ENCODE data around the gene PPFIA2.
A peak's percentile ranks its signal among the peaks of the same experiment; 100 is the strongest.

Gene PPFIA2

DNA sequence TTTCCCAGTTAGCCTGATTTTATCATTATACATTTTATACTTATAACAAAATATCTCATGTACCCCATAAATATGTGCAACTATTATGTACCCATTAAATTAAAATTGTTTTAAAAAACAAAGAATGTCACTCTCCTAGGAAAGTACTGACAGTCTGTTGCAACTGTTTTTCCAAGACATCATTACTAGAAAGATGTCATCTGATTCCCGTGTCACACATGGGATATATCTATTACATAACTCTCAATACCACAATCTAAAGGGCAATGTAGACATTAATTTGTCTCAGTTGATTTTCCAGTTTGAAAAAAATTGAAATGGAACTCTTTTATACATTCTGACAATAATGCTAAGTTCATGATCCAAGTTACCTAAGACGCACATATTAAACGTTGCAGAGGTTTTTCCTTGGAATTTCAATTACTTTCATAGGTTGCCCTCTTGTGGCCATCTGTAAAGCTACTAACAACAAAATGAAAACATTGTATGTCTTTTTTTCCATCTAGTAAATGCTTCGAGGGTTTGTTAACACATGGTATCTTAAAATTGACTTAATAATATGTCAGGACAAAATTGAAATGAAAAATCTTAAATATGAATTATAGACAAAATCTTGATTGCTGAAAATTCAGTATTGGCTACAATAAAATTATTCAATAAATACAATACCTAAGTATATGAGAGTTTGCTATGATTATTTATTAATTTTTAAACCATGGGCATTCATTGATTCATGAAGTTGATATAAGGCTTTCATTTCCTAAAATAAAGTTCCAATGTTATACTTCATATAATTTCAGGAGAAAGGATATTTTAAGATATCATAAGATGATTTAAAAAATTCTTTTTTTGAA, 131.6 kb downstream of the PPFIA2 start:
- H3K4me3 ChIP-seq (ENCODE audit: low read depth, low read length), result no peak overlapping the region
- DNase-seq (ENCODE audit: low read depth), result peak; percentile 79
- TF ChIP-seq, protein P1, sequence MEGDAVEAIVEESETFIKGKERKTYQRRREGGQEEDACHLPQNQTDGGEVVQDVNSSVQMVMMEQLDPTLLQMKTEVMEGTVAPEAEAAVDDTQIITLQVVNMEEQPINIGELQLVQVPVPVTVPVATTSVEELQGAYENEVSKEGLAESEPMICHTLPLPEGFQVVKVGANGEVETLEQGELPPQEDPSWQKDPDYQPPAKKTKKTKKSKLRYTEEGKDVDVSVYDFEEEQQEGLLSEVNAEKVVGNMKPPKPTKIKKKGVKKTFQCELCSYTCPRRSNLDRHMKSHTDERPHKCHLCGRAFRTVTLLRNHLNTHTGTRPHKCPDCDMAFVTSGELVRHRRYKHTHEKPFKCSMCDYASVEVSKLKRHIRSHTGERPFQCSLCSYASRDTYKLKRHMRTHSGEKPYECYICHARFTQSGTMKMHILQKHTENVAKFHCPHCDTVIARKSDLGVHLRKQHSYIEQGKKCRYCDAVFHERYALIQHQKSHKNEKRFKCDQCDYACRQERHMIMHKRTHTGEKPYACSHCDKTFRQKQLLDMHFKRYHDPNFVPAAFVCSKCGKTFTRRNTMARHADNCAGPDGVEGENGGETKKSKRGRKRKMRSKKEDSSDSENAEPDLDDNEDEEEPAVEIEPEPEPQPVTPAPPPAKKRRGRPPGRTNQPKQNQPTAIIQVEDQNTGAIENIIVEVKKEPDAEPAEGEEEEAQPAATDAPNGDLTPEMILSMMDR (conservative IDR thresholded peaks at IDR 0.05; ENCODE audit: low read depth, low read length), result peak; percentile 67

DNA sequence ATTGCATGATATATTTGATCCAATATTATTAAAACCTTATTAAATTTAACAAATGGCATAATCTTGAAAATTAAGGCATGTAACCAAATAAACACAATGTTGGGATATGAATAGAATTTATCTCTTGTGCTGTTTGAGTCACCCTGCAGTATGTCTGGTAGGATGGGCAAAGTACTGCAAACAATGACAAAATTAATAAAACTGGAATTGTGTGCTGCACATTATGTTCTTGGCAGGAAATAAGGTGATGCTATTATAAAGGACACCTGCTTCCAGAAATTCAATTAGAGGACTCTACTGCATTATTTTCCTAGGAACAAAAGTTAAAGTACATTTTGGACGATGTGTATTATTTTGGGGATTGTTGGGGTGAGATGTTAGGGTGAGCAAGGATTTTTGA, 132.7 kb downstream of the PPFIA2 start:
- DNase-seq (ENCODE audit: low read depth), result no peak
- H3K4me3 ChIP-seq (ENCODE audit: low read depth, low read length), result no peak overlapping the region
- TF ChIP-seq, protein P1 (conservative IDR thresholded peaks at IDR 0.05; ENCODE audit: low read depth, low read length), result no peak

DNA sequence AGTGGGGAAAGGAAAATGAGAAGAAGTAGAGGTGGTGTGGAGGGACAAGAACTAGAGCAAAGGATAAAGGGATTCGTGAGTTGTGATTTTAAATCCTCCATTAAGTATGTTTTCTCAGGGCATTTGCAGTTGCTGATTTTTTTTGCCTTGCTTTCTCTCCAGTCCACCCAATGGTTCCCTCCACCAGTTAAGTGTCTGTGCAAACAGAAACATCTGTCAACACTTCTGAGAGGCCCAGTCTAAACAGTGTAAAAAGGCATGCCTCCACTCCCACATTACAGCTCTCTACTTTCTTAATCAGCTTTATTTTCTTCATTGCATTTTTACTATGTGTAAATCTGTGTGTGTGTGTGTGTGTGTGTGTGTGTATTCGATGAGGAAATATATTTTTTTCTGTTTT, 141.2 kb downstream of the PPFIA2 start:
- DNase-seq (ENCODE audit: low read depth), result peak; percentile 2
- TF ChIP-seq, protein P1 (conservative IDR thresholded peaks at IDR 0.05; ENCODE audit: low read depth, low read length), result no peak

DNA sequence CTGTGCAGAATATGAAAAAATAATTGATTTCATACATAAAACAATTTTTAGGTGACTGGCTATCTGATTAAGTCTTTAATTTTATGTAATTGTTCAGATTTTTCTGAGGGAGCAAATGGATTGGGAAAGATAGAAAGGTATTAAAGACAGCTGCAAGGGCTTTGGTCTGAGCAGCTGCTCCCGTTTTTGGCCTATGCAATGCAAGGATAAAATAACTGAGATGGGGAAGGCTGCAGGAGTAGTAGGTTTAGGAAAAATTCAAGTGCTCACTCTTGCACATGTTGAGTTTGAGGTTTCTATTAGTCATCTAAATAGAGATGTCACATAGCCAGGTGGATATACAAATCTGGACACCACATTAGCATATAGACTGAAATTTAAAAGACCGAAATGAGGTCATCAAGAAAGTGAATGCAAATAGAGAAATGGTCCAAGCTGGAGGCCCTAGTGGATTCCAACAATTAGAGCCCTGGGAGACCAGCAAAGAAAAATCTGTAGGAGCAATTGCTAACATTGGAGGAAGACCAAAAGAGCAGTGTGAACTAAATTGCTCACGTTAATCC, 144.0 kb downstream of the PPFIA2 start:
- TF ChIP-seq, protein P1 (conservative IDR thresholded peaks at IDR 0.05; ENCODE audit: low read depth, low read length), result no peak
- no peak for DNase-seq (ENCODE audit: low read depth)
- no peak overlapping the region for H3K4me3 ChIP-seq (ENCODE audit: low read depth, low read length)

More for the DNA sequence above, 141.2 kb downstream of the PPFIA2 start:
- no peak overlapping the region for H3K4me3 ChIP-seq (ENCODE audit: low read depth, low read length)

DNA sequence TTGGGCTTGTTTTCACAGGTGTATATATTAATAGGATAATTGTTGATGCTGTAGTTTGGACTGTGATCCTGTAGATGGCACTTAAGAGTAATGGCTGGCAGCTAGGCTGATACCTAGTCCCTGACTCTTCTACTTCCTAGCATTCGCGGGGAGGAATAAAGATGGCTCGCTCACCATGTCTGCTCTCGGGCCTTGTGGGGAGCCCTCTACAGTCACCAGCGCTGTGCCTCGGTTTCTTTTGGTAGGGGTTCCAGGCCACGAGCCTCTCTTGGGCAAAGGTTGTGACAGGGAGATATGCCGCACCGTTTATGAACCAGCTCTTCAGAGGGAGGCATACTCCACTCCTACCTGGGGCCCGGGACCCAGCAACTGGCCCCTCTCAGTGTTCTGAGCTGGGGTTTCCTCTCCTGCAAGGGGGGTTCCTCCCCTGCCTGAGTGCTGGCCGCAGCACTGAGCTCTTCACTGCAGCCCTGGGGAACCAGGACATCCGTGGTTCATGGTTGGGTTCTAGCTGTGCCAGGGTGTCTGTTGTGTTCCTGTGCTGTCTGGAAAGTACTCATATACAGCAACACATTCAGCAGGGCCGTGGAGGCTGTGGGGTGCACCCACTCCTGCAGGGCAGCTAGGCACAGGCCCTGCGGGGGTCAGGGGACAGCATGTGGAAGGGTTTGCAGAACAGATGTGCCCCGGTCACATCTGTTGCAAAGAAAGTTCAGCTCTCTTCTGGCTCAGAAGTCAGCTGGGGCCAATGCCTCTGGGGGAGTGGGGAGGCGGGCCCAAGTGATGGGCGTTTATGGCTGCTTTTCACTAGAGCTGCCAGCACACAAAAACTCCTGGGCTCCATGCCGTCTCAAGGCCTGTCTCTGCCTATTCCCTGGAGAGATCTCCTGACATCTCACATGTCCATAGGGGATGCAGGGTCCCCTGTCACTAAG, 147.9 kb downstream of the PPFIA2 start:
- TF ChIP-seq, protein P1 (conservative IDR thresholded peaks at IDR 0.05; ENCODE audit: low read depth, low read length), result peak; percentile 66
- H3K4me3 ChIP-seq (ENCODE audit: low read depth, low read length), result no peak overlapping the region
- DNase-seq (ENCODE audit: low read depth), result peak; percentile 43

DNA sequence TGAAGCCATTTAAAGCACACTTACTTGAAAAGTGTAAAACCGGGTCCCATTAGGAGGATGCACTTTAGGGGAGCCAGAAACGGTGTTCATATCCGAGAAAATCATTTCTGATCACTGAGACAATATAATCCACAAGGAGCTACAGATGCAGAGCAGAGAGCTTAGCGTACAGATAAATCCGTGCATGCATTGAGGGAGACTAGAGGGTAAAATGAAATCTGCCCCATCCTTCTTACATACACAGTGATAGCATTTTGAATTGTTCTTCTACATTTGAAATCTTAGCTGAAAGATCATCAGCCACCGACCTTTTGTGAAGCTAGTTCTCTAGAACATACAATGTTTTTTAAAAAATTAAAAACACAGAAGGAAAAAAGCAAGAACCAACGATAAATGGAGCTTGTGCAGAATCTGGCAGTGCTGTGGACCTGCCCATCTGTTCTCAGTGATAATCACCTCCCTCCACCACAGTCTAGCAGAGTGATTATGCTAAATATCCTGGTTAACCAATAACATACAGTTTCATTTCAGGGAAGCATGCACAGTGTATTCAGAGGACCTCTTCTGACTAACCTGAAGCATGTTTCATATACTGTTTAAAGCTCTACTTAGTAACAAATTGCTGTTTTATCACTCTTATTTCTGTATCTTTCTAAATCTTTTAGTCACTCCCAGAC, 161.1 kb downstream of the PPFIA2 start:
- no peak overlapping the region for H3K4me3 ChIP-seq (ENCODE audit: low read depth, low read length)
- TF ChIP-seq, protein P1 (conservative IDR thresholded peaks at IDR 0.05; ENCODE audit: low read depth, low read length), result no peak
- peak; percentile 2 for DNase-seq (ENCODE audit: low read depth)

All from choroid plexus epithelial cell (primary cell).